SK-N-SH (cell line): ENCODE measurements around the gene KRT73. TPM values are rescaled to one million over a fixed set of nuclear protein-coding genes. Genes with fewer than 3 reads are reported as not detected.

Experiments used
- CTCF ChIA-PET: fragments of 300-600, 350-600 bp; formaldehyde crosslinking; extraction: SDS; loops from one replicate; lab custom pipeline; 2021; lab: Yijun Ruan, JAX
- POLR2A ChIA-PET: fragments of 350-600 bp; sonication (Branson Sonifier 250); formaldehyde crosslinking; extraction: SDS; loops from one replicate; lab custom pipeline; 2020; ENCODE audit warnings: antibody characterized with exemption, inconsistent platforms; lab: Yijun Ruan, JAX
- DNase-seq: peaks from one replicate; pipeline ENCODE4 v3.0.0; 2012
- H2AFZ ChIP-seq: fragments of 200-600 bp; sonication (generic); 2 replicates; pipeline ENCODE4 v1.8.1; 2016; ENCODE audit warnings: antibody characterized with exemption, mild to moderate bottlenecking, low read depth
- H3F3A ChIP-seq: fragments of 200-600 bp; sonication (generic); replicated peaks from 2 replicates; pipeline ENCODE3; 2016; ENCODE audit warnings: antibody characterized with exemption, mild to moderate bottlenecking; ENCODE audit not compliant: insufficient read depth
- H3K27ac ChIP-seq, 2 experiments: fragments of 200-500 bp in 1 of 2; fragments of 200-600 bp in 1 of 2; sonication (Bioruptor generic) in 1 of 2; sonication (generic), shearing (Covaris generic) in 1 of 2; 2 replicates each; pipeline versions ENCODE4 v1.5.1 to v1.6.1; 2014 to 2016; ENCODE audit warnings: low read depth in 2 of 2, inconsistent platforms in 1 of 2, low read length in 1 of 2, mild to moderate bottlenecking in 1 of 2, mixed read lengths in 1 of 2
- H3K27me3 ChIP-seq: fragments of 200-600 bp; sonication (generic), shearing (Covaris generic); 2 replicates; pipeline ENCODE4 v1.6.1; 2016; ENCODE audit warnings: mixed run types; ENCODE audit not compliant: insufficient read depth
- H3K36me3 ChIP-seq, 2 experiments: fragments of 200-500 bp in 1 of 2; fragments of 200-600 bp in 1 of 2; sonication (Bioruptor generic) in 1 of 2; sonication (generic) in 1 of 2; replicated peaks in 1 of 2; 2 replicates each; pipeline versions ENCODE3 to v1.5.1; 2014 to 2016; ENCODE audit warnings: low read length in 1 of 2, mild to moderate bottlenecking in 1 of 2; ENCODE audit not compliant: insufficient read depth in 2 of 2, control insufficient read depth in 1 of 2
- H3K4me1 ChIP-seq, 2 experiments: fragments of 200-500 bp in 1 of 2; fragments of 200-600 bp in 1 of 2; sonication (Bioruptor generic) in 1 of 2; sonication (generic), shearing (Covaris generic) in 1 of 2; 2 replicates each; pipeline versions ENCODE4 v1.5.1 to v1.6.1; 2014 to 2016; ENCODE audit warnings: low read depth in 1 of 2, low read length in 1 of 2, mixed run types in 1 of 2; ENCODE audit not compliant: insufficient read depth in 2 of 2, control insufficient read depth in 1 of 2
- H3K4me2 ChIP-seq: fragments of 200-600 bp; sonication (generic), shearing (Covaris generic); 2 replicates; pipeline ENCODE4 v1.6.1; 2017; ENCODE audit warnings: mixed run types
- H3K4me3 ChIP-seq, 2 experiments: fragments of 200-500 bp in 1 of 2; fragments of 200-600 bp in 1 of 2; sonication (Bioruptor generic) in 1 of 2; sonication (generic), shearing (Covaris generic) in 1 of 2; 2 replicates each; pipeline versions ENCODE4 v1.5.1 to v1.8.1; 2014 to 2016; ENCODE audit warnings: low read depth in 2 of 2, inconsistent platforms in 1 of 2, low read length in 1 of 2, mild to moderate bottlenecking in 1 of 2, mixed read lengths in 1 of 2, moderate library complexity in 1 of 2
- H3K79me2 ChIP-seq: fragments of 200-600 bp; sonication (generic); 2 replicates; pipeline ENCODE4 v1.8.1; 2017; ENCODE audit warnings: mild to moderate bottlenecking; ENCODE audit not compliant: insufficient read depth
- H3K9ac ChIP-seq: fragments of 200-600 bp; sonication (generic); 2 replicates; pipeline ENCODE4 v1.6.1; 2017; ENCODE audit warnings: mixed run types
- H3K9me2 ChIP-seq: fragments of 200-600 bp; sonication (generic); 2 replicates; pipeline ENCODE4 v1.6.1; 2017; ENCODE audit warnings: mixed run types
- H3K9me3 ChIP-seq: fragments of 200-600 bp; sonication (generic); 2 replicates; pipeline ENCODE4 v1.6.1; 2017; ENCODE audit warnings: mixed run types, mild to moderate bottlenecking, moderate library complexity
- H4K20me1 ChIP-seq: fragments of 200-600 bp; sonication (generic); 2 replicates; pipeline ENCODE4 v1.6.1; 2017; ENCODE audit warnings: mild to moderate bottlenecking, mixed run types; ENCODE audit not compliant: insufficient read depth
- FOSL2 ChIP-seq: IDR thresholded peaks from 2 replicates; pipeline ENCODE4 v1.4.0; 2012; ENCODE audit warnings: low read depth, mild to moderate bottlenecking, moderate library complexity, borderline replicate concordance
- GATA2 ChIP-seq: sonication (generic); formaldehyde crosslinking; IDR thresholded peaks from 2 replicates; pipeline ENCODE4 v1.5.0; 2020; ENCODE audit warnings: mild to moderate bottlenecking, missing genetic modification reagents
- JUND ChIP-seq: IDR thresholded peaks from 2 replicates; pipeline ENCODE4 v1.4.0; 2012
- MEF2A ChIP-seq: IDR thresholded peaks from 2 replicates; pipeline ENCODE4 v1.4.0; 2012; ENCODE audit warnings: low read depth, borderline replicate concordance
- MXI1 ChIP-seq: IDR thresholded peaks from 2 replicates; pipeline ENCODE4 v1.6.1; 2012; ENCODE audit warnings: mild to moderate bottlenecking, low read depth, low read length, improper control_type of control experiment
- RCOR1 ChIP-seq: fragments of 150-350 bp; IDR thresholded peaks from 2 replicates; pipeline ENCODE4 v1.6.1; 2017; ENCODE audit warnings: antibody characterized with exemption, low read length
- SIN3A ChIP-seq: IDR thresholded peaks from 2 replicates; pipeline ENCODE4 v1.6.1; 2012; ENCODE audit warnings: low read depth, mild to moderate bottlenecking, low read length, moderate library complexity, borderline replicate concordance
- WGBS: methylation state at CpG from one replicate; pipeline ENCODE4 v1.1.6; 2017; ENCODE audit warnings: low lambda C conversion rate; 5-methylcytosine and 5-hydroxymethylcytosine counted together
- polyA plus RNA-seq, 3 experiments: library from polyadenylated mRNA; depleted of rRNA; stranded (reverse); fragments of >200 nt; gene quantifications; 2 replicates each; pipeline ENCODE4 v1.2.3, GENCODE V29; 2012

Gene KRT73
- polyA plus RNA-seq, 1 of the 3 experiments (the other 2 are of a cell fraction), result not detected

DNA sequence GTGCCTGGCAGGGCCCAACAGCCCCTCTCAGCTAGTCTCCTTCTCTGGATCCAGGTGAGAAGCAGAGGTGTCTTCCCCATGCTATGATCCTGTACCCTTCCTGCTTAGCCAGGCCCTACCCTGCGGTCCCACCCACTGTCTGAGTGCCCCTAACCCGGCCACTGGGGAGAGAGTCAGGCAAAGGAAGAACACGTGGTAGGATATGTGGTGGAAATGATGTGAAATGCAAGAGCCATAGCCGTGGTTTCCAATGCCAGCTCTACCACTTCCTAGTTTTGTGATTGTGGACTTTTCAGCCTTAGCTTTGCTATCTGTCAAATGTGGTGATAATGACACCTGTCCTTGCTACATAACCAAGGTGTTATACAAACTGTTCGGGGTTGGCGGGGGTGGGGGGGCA lies 17.8 kb upstream of the KRT73 start:
- Histone ChIP-seq H3F3A (no peaks in the 10 kb centered on the region), H3K4me1 (no peaks in the 10 kb centered on the region), H3K9me3 (no peaks in the 10 kb centered on the region), H3K79me2 (no peaks in the 10 kb centered on the region), H3K36me3 (no peaks in the 10 kb centered on the region), H2AFZ (no peak overlapping the region), H4K20me1 (no peaks in the 10 kb centered on the region), H3K4me3 (no peak overlapping the region), H3K9ac (no peak overlapping the region), H3K27me3 (peaks cover 26% of the 10 kb centered on the region), H3K9me2 (no peaks in the 10 kb centered on the region), H3K4me2 (no peak overlapping the region), H3K27ac (no peak overlapping the region)
- TF ChIP-seq JUND (no peak), MEF2A (no peak)
- ChIA-PET POLR2A (no interaction called here), CTCF (no interaction called here)
- WGBS, result 38% methylated on average over 6 of the region's 6 CpGs
- no peak for DNase-seq

GRCh38 chr12:52634266-52635056 lies 16.1 kb upstream of the KRT73 start:
- Histone ChIP-seq H3K27ac (no peak overlapping the region), H3K27me3 (peaks cover 26% of the 10 kb centered on the region), H3K36me3 (no peaks in the 10 kb centered on the region), H4K20me1 (no peaks in the 10 kb centered on the region), H3K9me3 (no peaks in the 10 kb centered on the region), H3K4me1 (no peaks in the 10 kb centered on the region), H3K4me2 (no peak overlapping the region), H3K9me2 (no peaks in the 10 kb centered on the region), H3K9ac (no peak overlapping the region), H3K4me3 (no peak overlapping the region), H2AFZ (no peak overlapping the region), H3F3A (no peaks in the 10 kb centered on the region), H3K79me2 (no peaks in the 10 kb centered on the region)
- 0% methylated on average over 2 of the region's 7 CpGs for WGBS
- no peak for TF ChIP-seq RCOR1
- CTCF ChIA-PET, result interaction anchor here (1.0 kb wide), 1 partner anchor 22 kb away, joined by 3 read pairs; no protein-coding TSS in a partner anchor
- POLR2A ChIA-PET, result no interaction called here
- no peak for DNase-seq

DNA sequence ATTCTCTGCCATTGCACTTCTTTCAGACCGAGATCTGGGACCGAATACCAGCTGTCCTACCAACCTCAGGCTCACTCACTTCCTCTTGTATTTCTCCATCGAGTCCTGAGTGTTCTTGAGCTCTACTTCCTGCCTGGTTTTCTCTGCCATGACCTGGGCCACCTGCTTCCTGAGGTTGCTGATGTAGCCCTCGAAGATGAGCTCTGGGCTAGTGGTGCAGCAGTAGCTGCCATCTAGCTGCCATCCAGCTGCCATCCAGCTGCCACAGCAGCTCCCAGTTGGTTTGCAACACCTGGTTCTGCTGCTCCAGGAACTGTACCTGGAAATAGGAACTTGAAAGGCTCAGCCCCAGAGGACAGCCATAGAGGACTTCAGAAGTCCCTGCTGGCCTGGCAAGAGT lies 15.0 kb upstream of the KRT73 start:
- ChIA-PET POLR2A (no interaction called here), CTCF (interaction anchor here (1.8 kb wide), 1 partner anchor 246 kb away, joined by 7 read pairs; no protein-coding TSS in a partner anchor)
- no peaks in the 10 kb centered on the region for H3K9me2 ChIP-seq

GRCh38 chr12:52632656-52633055 lies 14.3 kb upstream of the KRT73 start:
- Histone ChIP-seq H3K4me3 (no peak overlapping the region), H3F3A (no peaks in the 10 kb centered on the region), H4K20me1 (no peaks in the 10 kb centered on the region), H3K9me2 (no peaks in the 10 kb centered on the region), H3K36me3 (no peaks in the 10 kb centered on the region), H3K27me3 (peaks cover 26% of the 10 kb centered on the region), H3K27ac (no peak overlapping the region), H3K9me3 (no peaks in the 10 kb centered on the region), H3K79me2 (no peaks in the 10 kb centered on the region), H2AFZ (no peak overlapping the region), H3K4me2 (no peak overlapping the region), H3K9ac (no peak overlapping the region)
- whole genome bisulfite sequencing, result 20% methylated on average over 4 of the region's 4 CpGs
- ChIA-PET CTCF (interaction anchor here (1.8 kb wide), 1 partner anchor 247 kb away, joined by 7 read pairs; no protein-coding TSS in a partner anchor), POLR2A (interaction anchor here (0.7 kb wide), 1 partner anchor 35 kb away, joined by 3 read pairs; no protein-coding TSS in a partner anchor)
- DNase-seq, result no peak
- TF ChIP-seq MXI1 (no peak), SIN3A (no peak)
- TF ChIP-seq, all 33 proteins: peak for 0
- H3K4me1 ChIP-seq, result no peaks in the 10 kb centered on the region

More for the DNA sequence above, 15.0 kb upstream of the KRT73 start:
- H3K27ac ChIP-seq, result no peak overlapping the region
- no peaks in the 10 kb centered on the region for H4K20me1 ChIP-seq
- WGBS, result 18% methylated on average over 4 of the region's 4 CpGs
- TF ChIP-seq FOSL2 (no peak), GATA2 (CRISPR knock-in tag) (no peak)
- H2AFZ ChIP-seq, result no peak overlapping the region
- H3K9me3 ChIP-seq, result no peaks in the 10 kb centered on the region
- no peaks in the 10 kb centered on the region for H3K4me1 ChIP-seq
- H3K36me3 ChIP-seq, result no peaks in the 10 kb centered on the region
- no peak overlapping the region for H3K9ac ChIP-seq
- no peak for DNase-seq
- no peaks in the 10 kb centered on the region for H3F3A ChIP-seq
- no peaks in the 10 kb centered on the region for H3K79me2 ChIP-seq
- H3K27me3 ChIP-seq, result peaks cover 26% of the 10 kb centered on the region
- no peak overlapping the region for H3K4me3 ChIP-seq
- no peak overlapping the region for H3K4me2 ChIP-seq
